ENCODE measurements around the gene SERPINB3.
"Not testable (repeated sequence)": the region's sequence is repeated elsewhere in the genome, so short reads cannot be mapped to it uniquely, and the experiment has no call there.

SERPINB3 gene

DNA sequence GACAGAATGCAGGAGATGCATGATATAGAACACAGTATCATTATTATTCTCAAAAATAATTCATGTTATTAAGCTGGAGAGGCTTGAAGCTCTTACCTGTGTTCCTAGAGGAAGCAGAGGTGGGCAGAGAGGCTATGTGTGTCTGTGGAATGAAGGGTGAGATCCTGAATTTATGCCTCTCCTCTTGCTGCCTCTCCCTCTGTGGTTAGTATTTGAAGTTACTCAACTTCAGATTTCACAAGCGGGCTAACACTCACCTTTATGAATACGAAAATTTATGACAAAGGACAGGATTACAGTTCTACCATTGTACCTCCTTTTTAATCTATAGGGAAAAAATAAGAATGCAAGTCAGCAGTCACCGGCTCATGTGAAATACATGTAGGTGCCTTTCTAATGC lies at the start of gene SERPINB3:
Gene SERPINB3, minus strand, starts transcription at position 144 of the 400 bp plus-strand sequence. CDS start 677 bp downstream, outside the sequence.
- not testable (repeated sequence) for DNase-seq (ENCODE audit: low read depth in 2 of 2)

- DNase-seq (ENCODE audit: low read depth in 2 of 2) = peak; percentile 50 to 51
These were observed 47.0 kb upstream of the SERPINB3 start for GRCh38 chr18:63708650-63709049.

GRCh38 chr18:63707816-63708215 lies 46.1 kb upstream of the SERPINB3 start:
- DNase-seq (ENCODE audit: low read depth in 2 of 2) = no peak

DNA sequence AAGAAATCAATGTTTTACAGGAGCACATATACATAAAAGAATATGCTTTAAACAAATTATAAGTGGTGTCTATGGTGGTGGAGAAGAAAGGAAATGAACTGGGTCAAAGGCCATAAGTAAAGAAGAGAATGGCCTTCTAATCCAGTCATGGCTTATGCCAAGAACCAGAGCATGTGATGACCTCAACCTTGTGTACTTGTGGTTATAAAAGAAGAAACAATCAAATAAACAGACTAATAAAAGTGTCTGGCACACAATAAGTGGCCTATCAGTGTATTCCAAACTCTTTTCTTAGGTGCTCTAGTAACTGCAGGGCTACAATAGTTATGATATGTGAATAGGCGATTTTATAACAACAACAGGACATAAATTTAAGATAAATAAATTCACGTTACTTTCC lies 43.7 kb upstream of the SERPINB3 start:
- no peak for DNase-seq (ENCODE audit: low read depth in 2 of 2)

GRCh38 chr18:63702660-63703059 lies 41.0 kb upstream of the SERPINB3 start, which contains the start of gene SERPINB11:
Gene SERPINB11, plus strand, starts transcription at chr18:63702960. Its CDS starts 7,234 bp downstream, at chr18:63710194.
- no peak for DNase-seq (ENCODE audit: low read depth in 2 of 2)

DNA sequence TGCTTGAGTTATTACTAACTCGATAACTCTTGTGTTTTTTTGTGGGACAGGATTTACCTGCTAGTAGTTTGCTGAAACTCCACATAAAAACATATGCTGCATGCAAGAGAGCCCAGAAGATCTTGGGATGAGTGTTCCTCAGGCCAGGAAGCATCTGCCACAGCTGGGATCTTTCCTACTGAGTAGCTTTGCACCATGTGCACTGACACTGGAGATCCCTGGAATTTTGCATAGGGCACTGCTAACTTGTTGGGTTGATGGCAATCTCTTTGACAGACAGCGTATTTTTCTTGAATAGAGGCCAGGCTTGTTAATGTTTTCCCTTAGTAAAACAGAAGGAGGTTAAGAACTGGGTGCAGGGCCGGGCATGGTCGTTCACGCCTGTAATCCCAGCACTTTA lies 40.3 kb upstream of the SERPINB3 start:
- DNase-seq (ENCODE audit: low read depth in 2 of 2) = no peak

GRCh38 chr18:63700501-63700900 lies 38.8 kb upstream of the SERPINB3 start:
- no peak for DNase-seq (ENCODE audit: low read depth in 2 of 2)

DNA sequence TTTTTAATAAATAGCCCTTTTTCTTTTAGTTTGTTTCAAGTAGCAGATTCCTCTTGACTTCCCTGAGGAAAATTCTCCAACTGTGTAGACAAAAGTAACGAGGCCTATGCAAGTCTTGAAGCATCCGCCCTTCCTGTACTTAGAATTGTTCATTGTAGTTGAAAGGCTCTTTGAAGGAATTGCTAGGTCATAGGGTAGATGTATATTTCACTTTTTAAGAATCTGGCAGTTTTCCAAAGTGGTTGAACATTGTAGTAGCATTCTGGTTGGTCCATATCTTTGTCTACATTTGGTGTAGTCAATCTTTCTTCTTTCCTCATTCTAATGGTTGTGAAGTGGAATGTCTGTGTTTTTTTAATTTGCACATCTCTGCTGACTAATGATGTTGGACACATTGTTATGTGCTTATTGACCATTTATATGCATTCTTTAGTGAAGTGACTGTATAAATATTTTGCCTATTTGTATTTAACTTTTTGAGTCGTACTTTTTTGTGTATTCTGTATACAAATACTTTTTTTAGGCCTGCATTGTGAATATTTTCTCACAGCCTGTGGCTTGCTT lies 35.5 kb upstream of the SERPINB3 start:
- peak; percentile 39 to 42 for DNase-seq (ENCODE audit: low read depth in 2 of 2)

DNA sequence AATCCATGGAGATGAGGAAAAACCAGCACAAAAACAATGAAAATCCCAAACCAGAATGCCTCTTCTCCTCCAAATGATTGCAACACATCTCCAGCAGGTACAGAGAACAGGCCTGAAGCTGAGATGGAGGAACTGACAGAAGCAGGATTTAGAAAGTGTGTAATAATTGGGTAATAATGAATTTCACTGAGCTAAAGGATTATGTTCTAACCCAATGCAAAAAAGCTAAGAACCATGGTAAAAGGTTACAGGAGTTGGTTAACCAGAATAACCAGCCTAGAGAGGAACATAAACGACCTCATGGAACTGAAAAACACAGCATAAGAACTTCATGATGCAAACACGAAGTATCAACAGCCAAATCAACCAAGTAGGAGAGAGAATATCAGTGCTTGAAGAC lies 27.4 kb upstream of the SERPINB3 start:
- DNase-seq (ENCODE audit: low read depth in 2 of 2) = no peak

DNA sequence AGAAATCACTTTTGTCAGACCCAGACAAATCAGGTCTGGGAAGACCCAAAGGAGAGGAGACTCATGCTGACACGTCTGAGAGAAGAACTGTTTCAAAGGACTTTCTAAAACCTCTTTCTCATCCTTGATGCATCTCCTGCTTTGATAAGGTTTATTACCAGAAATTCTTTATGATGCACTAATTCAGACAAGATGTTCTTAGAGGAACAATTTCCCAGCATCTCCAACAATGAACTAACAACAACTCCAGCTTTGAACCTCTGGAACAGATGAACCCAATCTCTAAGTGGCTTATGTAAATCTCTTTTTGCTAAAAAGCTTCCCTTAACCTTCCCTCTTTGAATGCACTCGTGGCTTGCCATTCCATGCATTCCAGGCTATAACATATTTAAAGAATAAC lies 25.2 kb upstream of the SERPINB3 start:
- DNase-seq (ENCODE audit: low read depth in 2 of 2) = peak; percentile 32 to 35

- no peak for DNase-seq (ENCODE audit: low read depth in 2 of 2)
These were observed 23.0 kb upstream of the SERPINB3 start for GRCh38 chr18:63684718-63685117.

- DNase-seq (ENCODE audit: low read depth in 2 of 2) = no peak
These were observed 22.2 kb upstream of the SERPINB3 start for GRCh38 chr18:63683890-63684289.

GRCh38 chr18:63683152-63683551 lies 21.5 kb upstream of the SERPINB3 start:
- DNase-seq (ENCODE audit: low read depth in 2 of 2) = peak; percentile 93

- no peak for DNase-seq (ENCODE audit: low read depth in 2 of 2)
These were observed 20.0 kb upstream of the SERPINB3 start for GRCh38 chr18:63681449-63682340.

DNA sequence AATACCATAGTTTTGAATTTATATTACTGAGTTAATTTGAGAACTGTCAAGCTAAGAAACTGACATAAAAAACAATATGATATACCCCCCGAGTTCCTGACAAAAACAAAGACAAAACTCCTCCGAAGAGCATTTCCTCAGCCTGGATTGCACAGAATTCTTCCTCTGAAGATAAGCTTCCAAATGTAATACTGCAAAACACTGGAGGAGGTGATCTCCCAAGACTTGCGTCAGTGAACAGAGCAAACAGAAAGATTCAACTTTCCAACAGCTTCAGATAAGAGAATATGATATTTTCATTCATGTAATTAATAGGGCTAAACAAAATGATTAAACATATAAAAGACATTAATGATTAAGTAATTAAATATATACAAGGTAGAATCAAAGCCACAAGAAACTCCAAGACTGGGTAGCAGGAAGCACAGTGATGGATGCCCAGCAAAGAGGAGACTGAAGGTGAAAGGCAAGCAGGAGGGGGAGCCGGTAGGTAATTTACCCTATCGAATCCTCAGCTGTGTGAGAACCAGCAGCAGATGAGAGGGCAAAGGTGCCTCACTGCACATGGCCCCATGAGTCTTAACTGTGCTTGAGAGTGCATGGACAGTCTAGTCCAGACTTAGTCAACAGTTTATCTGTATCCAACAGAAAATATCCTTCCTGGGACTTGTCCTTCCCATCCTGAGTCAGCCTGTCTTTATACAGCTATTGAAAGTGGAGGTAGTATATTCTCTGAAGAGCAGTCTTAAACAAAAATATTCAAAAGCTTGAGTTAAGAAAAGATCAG lies 18.3 kb upstream of the SERPINB3 start:
- no peak for DNase-seq (ENCODE audit: low read depth in 2 of 2)

GRCh38 chr18:63677500-63678225 lies 16.0 kb upstream of the SERPINB3 start:
- peak; percentile 29 for DNase-seq (ENCODE audit: low read depth in 2 of 2)

- DNase-seq (ENCODE audit: low read depth in 2 of 2) = no peak
These were observed 15.0 kb upstream of the SERPINB3 start for GRCh38 chr18:63676526-63677323.

GRCh38 chr18:63664571-63664970 lies 2.9 kb upstream of the SERPINB3 start:
- no peak for DNase-seq (ENCODE audit: low read depth in 2 of 2)

DNA sequence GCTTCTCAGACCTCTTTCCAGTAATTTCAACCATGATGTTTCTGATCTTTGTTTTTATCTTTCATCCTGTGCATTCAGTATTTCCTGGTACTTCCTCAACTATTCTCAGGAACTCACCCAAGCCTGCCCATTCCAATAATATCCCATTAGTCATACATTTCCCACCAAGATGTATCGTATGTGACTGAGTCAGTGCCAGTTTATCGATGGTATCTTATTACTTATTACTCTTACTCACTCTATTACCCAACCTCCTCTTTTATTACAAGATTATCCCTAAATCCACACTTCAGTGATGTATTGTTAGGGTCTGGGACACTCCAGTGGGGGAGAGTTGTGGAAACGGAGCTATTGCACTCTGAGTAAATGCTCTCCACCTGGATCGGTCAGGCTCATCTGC lies 2.8 kb downstream of the SERPINB3 start:
- peak; percentile 30 to 41 for DNase-seq (ENCODE audit: low read depth in 2 of 2)

DNA sequence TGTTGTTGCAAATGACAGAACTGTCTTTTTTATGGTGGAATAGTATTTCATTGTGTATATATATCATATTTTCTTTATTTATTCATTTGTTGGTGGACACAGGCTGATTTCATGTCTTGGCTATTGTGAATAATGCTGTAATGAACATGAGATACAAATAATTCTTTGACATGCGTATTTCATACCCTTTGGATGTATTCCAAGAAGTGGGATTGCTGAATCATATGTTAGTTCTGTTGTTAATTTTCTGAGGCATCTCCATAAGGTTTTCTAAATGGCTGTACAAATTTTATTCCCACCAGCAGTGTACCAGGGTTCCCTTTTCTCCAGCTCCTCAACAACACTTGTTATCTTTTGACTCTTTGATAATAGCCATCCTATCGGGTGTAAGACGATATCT lies 11.4 kb downstream of the SERPINB3 start:
- DNase-seq (ENCODE audit: low read depth in 2 of 2) = peak; percentile 72 to 74

DNA sequence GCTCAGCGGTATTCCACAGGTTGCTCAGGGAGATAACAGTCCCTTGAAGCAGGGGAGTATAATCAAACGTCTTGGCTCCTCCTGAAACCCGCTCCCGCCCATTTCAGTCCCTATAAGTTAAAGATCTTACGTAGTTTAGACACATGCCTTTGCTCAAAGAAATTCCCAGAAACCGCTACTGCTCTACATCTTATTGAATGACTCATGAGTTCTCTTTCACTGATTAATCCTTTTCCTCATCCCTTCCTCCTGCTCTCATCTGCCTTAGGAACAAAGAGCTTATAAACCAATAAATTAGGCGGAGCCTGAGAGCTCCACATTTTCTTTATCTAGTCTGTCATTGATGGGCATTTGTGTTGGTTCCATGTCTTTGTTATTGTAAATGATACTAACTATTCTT lies 13.5 kb downstream of the SERPINB3 start:
- peak; percentile 42 to 45 for DNase-seq (ENCODE audit: low read depth in 2 of 2)

Measured in fibroblast of skin of left quadriceps (primary cell).